ENCODE results near the gene ACVR2A. TPM values are rescaled to one million over a fixed set of nuclear protein-coding genes. Genes with fewer than 3 reads are reported as not detected.

Gene ACVR2A
- total and polyA plus RNA-seq, 9 donors = 16.3 to 36.3 (median 20.5) TPM

- Histone ChIP-seq H3K27me3 (ENCODE audit: control insufficient read depth, insufficient read depth, low read length) (no peaks in the 10 kb centered on the region), H3K27ac (ENCODE audit: low read length) (no peak overlapping the region), H3K9me3 (replicated peaks; ENCODE audit: control insufficient read depth, low read depth, low read length) (no peaks in the 10 kb centered on the region), H3K4me3 (ENCODE audit: low read length) (no peak overlapping the region), H3K4me1 (ENCODE audit: control insufficient read depth, insufficient read depth, low read length) (no peaks in the 10 kb centered on the region), H3K36me3 (ENCODE audit: control insufficient read depth, insufficient read depth, low read length) (no peaks in the 10 kb centered on the region)
- no peak for DNase-seq
Observed at GRCh38 chr2:147872967-147873366, 28.1 kb downstream of the ACVR2A start.

GRCh38 chr2:147873859-147874483 is 29.1 kb downstream of the ACVR2A start:
- DNase-seq = no peak
- 91% methylated on average over 1 of the region's 1 CpG for WGBS (ENCODE audit: insufficient coverage)
- no peaks in the 10 kb centered on the region for H3K9me3 ChIP-seq (replicated peaks; ENCODE audit: control insufficient read depth, low read depth, low read length)
- H3K36me3 ChIP-seq (ENCODE audit: control insufficient read depth, insufficient read depth, low read length) = no peaks in the 10 kb centered on the region
- no peaks in the 10 kb centered on the region for H3K27me3 ChIP-seq (ENCODE audit: control insufficient read depth, insufficient read depth, low read length)
- no peaks in the 10 kb centered on the region for H3K4me1 ChIP-seq (ENCODE audit: control insufficient read depth, insufficient read depth, low read length)
- H3K4me3 ChIP-seq (ENCODE audit: low read length) = no peak overlapping the region
- H3K27ac ChIP-seq (ENCODE audit: low read length) = no peak overlapping the region

GRCh38 chr2:147879846-147880245 is 35.0 kb downstream of the ACVR2A start:
- no peak overlapping the region for H3K27ac ChIP-seq (ENCODE audit: low read length)
- no peaks in the 10 kb centered on the region for H3K9me3 ChIP-seq (replicated peaks; ENCODE audit: control insufficient read depth, low read depth, low read length)
- DNase-seq = no peak
- no peaks in the 10 kb centered on the region for H3K4me1 ChIP-seq (ENCODE audit: control insufficient read depth, insufficient read depth, low read length)
- H3K36me3 ChIP-seq (ENCODE audit: control insufficient read depth, insufficient read depth, low read length) = no peaks in the 10 kb centered on the region
- H3K27me3 ChIP-seq (ENCODE audit: control insufficient read depth, insufficient read depth, low read length) = no peaks in the 10 kb centered on the region
- no peak overlapping the region for H3K4me3 ChIP-seq (ENCODE audit: low read length)

- Histone ChIP-seq H3K4me1 (ENCODE audit: control insufficient read depth, insufficient read depth, low read length) (no peaks in the 10 kb centered on the region), H3K36me3 (ENCODE audit: control insufficient read depth, insufficient read depth, low read length) (no peaks in the 10 kb centered on the region)
- no peak for DNase-seq
Observed at GRCh38 chr2:147882631-147883030, 37.8 kb downstream of the ACVR2A start.

GRCh38 chr2:147884830-147885229 is 40.0 kb downstream of the ACVR2A start:
- Histone ChIP-seq H3K9me3 (replicated peaks; ENCODE audit: control insufficient read depth, low read depth, low read length) (no peaks in the 10 kb centered on the region), H3K36me3 (ENCODE audit: control insufficient read depth, insufficient read depth, low read length) (no peaks in the 10 kb centered on the region), H3K4me3 (ENCODE audit: low read length) (no peak overlapping the region), H3K4me1 (ENCODE audit: control insufficient read depth, insufficient read depth, low read length) (no peaks in the 10 kb centered on the region), H3K27me3 (ENCODE audit: control insufficient read depth, insufficient read depth, low read length) (no peaks in the 10 kb centered on the region), H3K27ac (ENCODE audit: low read length) (no peak overlapping the region)
- peak; percentile 9 for DNase-seq

More at GRCh38 chr2:147882631-147883030, 37.8 kb downstream of the ACVR2A start:
- Histone ChIP-seq H3K9me3 (replicated peaks; ENCODE audit: control insufficient read depth, low read depth, low read length) (no peaks in the 10 kb centered on the region), H3K27ac (ENCODE audit: low read length) (no peak overlapping the region), H3K27me3 (ENCODE audit: control insufficient read depth, insufficient read depth, low read length) (no peaks in the 10 kb centered on the region), H3K4me3 (ENCODE audit: low read length) (no peak overlapping the region)

GRCh38 chr2:147886136-147886535 is 41.3 kb downstream of the ACVR2A start:
- Histone ChIP-seq H3K27ac (ENCODE audit: low read length) (no peak overlapping the region), H3K27me3 (ENCODE audit: control insufficient read depth, insufficient read depth, low read length) (no peaks in the 10 kb centered on the region), H3K9me3 (replicated peaks; ENCODE audit: control insufficient read depth, low read depth, low read length) (no peaks in the 10 kb centered on the region), H3K36me3 (ENCODE audit: control insufficient read depth, insufficient read depth, low read length) (no peaks in the 10 kb centered on the region), H3K4me1 (ENCODE audit: control insufficient read depth, insufficient read depth, low read length) (no peaks in the 10 kb centered on the region), H3K4me3 (ENCODE audit: low read length) (no peak overlapping the region)
- no CpG with 5 or more reads among the region's 2 CpGs for WGBS (ENCODE audit: insufficient coverage)
- no peak for DNase-seq

- H3K4me3 ChIP-seq (ENCODE audit: low read length) = no peak overlapping the region
- WGBS (ENCODE audit: insufficient coverage) = no CpG with 5 or more reads among the region's 3 CpGs
Observed at GRCh38 chr2:147888680-147889079, 43.9 kb downstream of the ACVR2A start.

GRCh38 chr2:147904051-147904450 is 59.2 kb downstream of the ACVR2A start:
- Histone ChIP-seq H3K27me3 (ENCODE audit: control insufficient read depth, insufficient read depth, low read length) (no peaks in the 10 kb centered on the region), H3K9me3 (replicated peaks; ENCODE audit: control insufficient read depth, low read depth, low read length) (no peaks in the 10 kb centered on the region), H3K4me1 (ENCODE audit: control insufficient read depth, insufficient read depth, low read length) (no peaks in the 10 kb centered on the region), H3K36me3 (ENCODE audit: control insufficient read depth, insufficient read depth, low read length) (no peaks in the 10 kb centered on the region), H3K27ac (ENCODE audit: low read length) (no peak overlapping the region), H3K4me3 (ENCODE audit: low read length) (no peak overlapping the region)
- WGBS (ENCODE audit: insufficient coverage) = no CpG with 5 or more reads among the region's 4 CpGs
- DNase-seq = no peak

More at GRCh38 chr2:147888680-147889079, 43.9 kb downstream of the ACVR2A start:
- DNase-seq = no peak
- H3K9me3 ChIP-seq (replicated peaks; ENCODE audit: control insufficient read depth, low read depth, low read length) = no peaks in the 10 kb centered on the region
- H3K27me3 ChIP-seq (ENCODE audit: control insufficient read depth, insufficient read depth, low read length) = no peaks in the 10 kb centered on the region
- H3K27ac ChIP-seq (ENCODE audit: low read length) = no peak overlapping the region
- no peaks in the 10 kb centered on the region for H3K4me1 ChIP-seq (ENCODE audit: control insufficient read depth, insufficient read depth, low read length)
- H3K36me3 ChIP-seq (ENCODE audit: control insufficient read depth, insufficient read depth, low read length) = no peaks in the 10 kb centered on the region

- no peaks in the 10 kb centered on the region for H3K9me3 ChIP-seq (replicated peaks; ENCODE audit: control insufficient read depth, low read depth, low read length)
- DNase-seq = no peak
- H3K36me3 ChIP-seq (ENCODE audit: control insufficient read depth, insufficient read depth, low read length) = no peaks in the 10 kb centered on the region
- no peak overlapping the region for H3K27ac ChIP-seq (ENCODE audit: low read length)
- H3K4me3 ChIP-seq (ENCODE audit: low read length) = no peak overlapping the region
- no CpG with 5 or more reads among the region's 2 CpGs for WGBS (ENCODE audit: insufficient coverage)
- peaks cover 2% of the 10 kb centered on the region for H3K4me1 ChIP-seq (ENCODE audit: control insufficient read depth, insufficient read depth, low read length)
- no peaks in the 10 kb centered on the region for H3K27me3 ChIP-seq (ENCODE audit: control insufficient read depth, insufficient read depth, low read length)
Observed at GRCh38 chr2:147909178-147909577, 64.3 kb downstream of the ACVR2A start.

- DNase-seq = peak; percentile 82
- no peaks in the 10 kb centered on the region for H3K27me3 ChIP-seq (ENCODE audit: control insufficient read depth, insufficient read depth, low read length)
- WGBS (ENCODE audit: insufficient coverage) = no CpG with 5 or more reads among the region's 2 CpGs
- no peaks in the 10 kb centered on the region for H3K36me3 ChIP-seq (ENCODE audit: control insufficient read depth, insufficient read depth, low read length)
- H3K27ac ChIP-seq (ENCODE audit: low read length) = no peak overlapping the region
- H3K9me3 ChIP-seq (replicated peaks; ENCODE audit: control insufficient read depth, low read depth, low read length) = no peaks in the 10 kb centered on the region
- peaks cover 2% of the 10 kb centered on the region for H3K4me1 ChIP-seq (ENCODE audit: control insufficient read depth, insufficient read depth, low read length)
- H3K4me3 ChIP-seq (ENCODE audit: low read length) = no peak overlapping the region
Observed at GRCh38 chr2:147910990-147911473, 66.2 kb downstream of the ACVR2A start.

Measured in muscle of leg (tissue), 11 donors.